ENCODE results near the gene SASH1.

SASH1 gene

DNA sequence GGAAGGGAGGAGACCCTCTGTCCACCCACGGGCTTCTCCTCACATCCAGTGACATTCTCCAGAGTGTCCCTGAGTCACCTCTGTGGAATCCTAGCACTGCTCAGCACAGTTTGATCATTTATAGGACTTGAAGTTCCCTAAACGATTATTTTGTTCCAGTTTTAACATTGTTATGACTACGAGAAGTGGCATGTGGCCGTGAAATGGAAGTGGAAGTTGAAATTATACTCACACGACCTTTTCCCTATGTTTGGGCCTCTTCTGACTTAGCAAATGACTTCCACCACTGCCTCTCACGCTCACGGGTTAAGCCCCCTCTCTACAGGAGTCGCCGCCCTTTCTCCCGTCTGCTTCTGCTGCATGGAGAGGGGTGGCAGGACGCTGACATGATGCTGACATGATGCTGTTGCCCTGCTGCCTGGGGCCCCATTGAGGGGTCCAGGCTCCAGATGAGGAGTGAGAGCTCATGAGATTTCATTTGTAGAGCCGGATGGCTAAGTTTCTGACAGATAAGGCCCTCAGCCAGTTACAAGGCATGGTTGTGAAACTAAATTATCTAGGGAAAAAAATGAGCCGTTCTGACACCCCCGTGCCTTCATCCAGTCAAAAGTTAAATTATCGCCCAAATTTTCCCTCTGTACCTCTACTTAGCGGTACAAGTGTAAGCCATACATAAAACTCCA, 250.6 kb downstream of the SASH1 start:
- Histone ChIP-seq H4K20me1 (ENCODE audit: insufficient read depth, low read length) (no peaks in the 10 kb centered on the region), H3K79me2 (ENCODE audit: insufficient read depth, low read length) (no peaks in the 10 kb centered on the region), H3K27me3 (ENCODE audit: insufficient read depth, low read length) (no peaks in the 10 kb centered on the region), H3K4me2 (ENCODE audit: low read length) (no peak overlapping the region), H3K4me3 (ENCODE audit: low read depth, low read length, poor library complexity, severe bottlenecking) (no peak overlapping the region), H3K9me2 (ENCODE audit: low read depth, low read length) (no peaks in the 10 kb centered on the region), H3K9ac (ENCODE audit: low read length) (no peak overlapping the region), H3K4me1 (ENCODE audit: insufficient read depth, low read length, severe bottlenecking) (no peaks in the 10 kb centered on the region), H3K9me3 (ENCODE audit: low read length) (no peaks in the 10 kb centered on the region), H2AFZ (ENCODE audit: low read length) (no peak overlapping the region), H3K27ac (ENCODE audit: low read depth, low read length, poor library complexity, severe bottlenecking) (no peak overlapping the region), H3K36me3 (ENCODE audit: insufficient read depth, low read length) (no peaks in the 10 kb centered on the region), H3F3A (ENCODE audit: insufficient read depth, low read length) (no peaks in the 10 kb centered on the region)
- no peak for TF ChIP-seq EZH2 (IDR thresholded peaks at IDR 0.05; ENCODE audit: borderline replicate concordance, low read length)
- TF ChIP-seq, protein P1, sequence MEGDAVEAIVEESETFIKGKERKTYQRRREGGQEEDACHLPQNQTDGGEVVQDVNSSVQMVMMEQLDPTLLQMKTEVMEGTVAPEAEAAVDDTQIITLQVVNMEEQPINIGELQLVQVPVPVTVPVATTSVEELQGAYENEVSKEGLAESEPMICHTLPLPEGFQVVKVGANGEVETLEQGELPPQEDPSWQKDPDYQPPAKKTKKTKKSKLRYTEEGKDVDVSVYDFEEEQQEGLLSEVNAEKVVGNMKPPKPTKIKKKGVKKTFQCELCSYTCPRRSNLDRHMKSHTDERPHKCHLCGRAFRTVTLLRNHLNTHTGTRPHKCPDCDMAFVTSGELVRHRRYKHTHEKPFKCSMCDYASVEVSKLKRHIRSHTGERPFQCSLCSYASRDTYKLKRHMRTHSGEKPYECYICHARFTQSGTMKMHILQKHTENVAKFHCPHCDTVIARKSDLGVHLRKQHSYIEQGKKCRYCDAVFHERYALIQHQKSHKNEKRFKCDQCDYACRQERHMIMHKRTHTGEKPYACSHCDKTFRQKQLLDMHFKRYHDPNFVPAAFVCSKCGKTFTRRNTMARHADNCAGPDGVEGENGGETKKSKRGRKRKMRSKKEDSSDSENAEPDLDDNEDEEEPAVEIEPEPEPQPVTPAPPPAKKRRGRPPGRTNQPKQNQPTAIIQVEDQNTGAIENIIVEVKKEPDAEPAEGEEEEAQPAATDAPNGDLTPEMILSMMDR (IDR thresholded peaks at IDR 0.05; ENCODE audit: low read length), result no peak

DNA sequence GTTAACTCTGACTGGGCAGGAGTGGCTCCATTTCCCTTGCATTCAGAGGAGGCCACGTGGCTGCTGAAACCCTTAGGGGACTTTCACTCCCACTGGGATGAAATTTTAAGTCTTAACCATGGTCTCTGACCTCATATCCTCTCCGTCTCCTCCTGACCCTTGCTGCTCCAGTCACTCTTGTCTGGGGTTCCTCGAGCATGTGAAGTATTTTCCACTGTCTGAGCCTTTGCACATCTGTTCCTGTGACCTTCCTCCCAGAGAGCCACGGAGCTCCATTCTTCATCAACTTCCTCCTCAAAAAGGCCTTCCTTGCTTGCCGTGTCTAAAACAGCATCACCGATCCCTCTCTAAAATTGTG, 251.2 kb downstream of the SASH1 start:
- Histone ChIP-seq H3F3A (ENCODE audit: insufficient read depth, low read length) (no peaks in the 10 kb centered on the region), H3K27me3 (ENCODE audit: insufficient read depth, low read length) (no peaks in the 10 kb centered on the region), H3K9ac (ENCODE audit: low read length) (no peak overlapping the region), H3K4me1 (ENCODE audit: insufficient read depth, low read length, severe bottlenecking) (no peaks in the 10 kb centered on the region), H3K36me3 (ENCODE audit: insufficient read depth, low read length) (no peaks in the 10 kb centered on the region), H3K9me2 (ENCODE audit: low read depth, low read length) (no peaks in the 10 kb centered on the region), H4K20me1 (ENCODE audit: insufficient read depth, low read length) (no peaks in the 10 kb centered on the region), H3K4me2 (ENCODE audit: low read length) (no peak overlapping the region), H3K79me2 (ENCODE audit: insufficient read depth, low read length) (no peaks in the 10 kb centered on the region), H3K4me3 (ENCODE audit: low read depth, low read length, poor library complexity, severe bottlenecking) (no peak overlapping the region), H2AFZ (ENCODE audit: low read length) (no peak overlapping the region), H3K9me3 (ENCODE audit: low read length) (no peaks in the 10 kb centered on the region), H3K27ac (ENCODE audit: low read depth, low read length, poor library complexity, severe bottlenecking) (no peak overlapping the region)
- TF ChIP-seq, protein P1 (IDR thresholded peaks at IDR 0.05; ENCODE audit: low read length), result no peak
- no peak for TF ChIP-seq EZH2 (IDR thresholded peaks at IDR 0.05; ENCODE audit: borderline replicate concordance, low read length)

DNA sequence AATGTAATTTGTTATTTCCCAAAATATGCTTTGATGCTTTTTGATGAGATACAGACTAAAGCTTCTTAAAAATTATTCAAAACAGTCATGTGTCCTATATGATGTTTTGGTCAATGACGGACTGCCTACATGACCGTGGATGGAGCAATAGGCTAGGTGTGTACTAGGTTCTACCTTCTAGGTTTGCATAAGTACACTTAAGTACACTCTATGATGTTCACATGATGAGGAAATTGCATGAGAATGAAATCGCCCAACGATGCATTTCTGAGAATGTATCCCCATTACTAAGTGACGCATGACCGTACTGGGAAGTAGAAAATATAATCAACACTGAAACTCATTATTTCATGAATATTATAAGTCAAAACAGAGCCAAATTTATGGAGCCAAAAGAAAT, 252.9 kb downstream of the SASH1 start:
- Histone ChIP-seq H3K9ac (ENCODE audit: low read length) (no peak overlapping the region), H3F3A (ENCODE audit: insufficient read depth, low read length) (no peaks in the 10 kb centered on the region)

More for the DNA sequence above, 252.9 kb downstream of the SASH1 start:
- Histone ChIP-seq H3K9me2 (ENCODE audit: low read depth, low read length) (no peaks in the 10 kb centered on the region), H3K4me3 (ENCODE audit: low read depth, low read length, poor library complexity, severe bottlenecking) (no peak overlapping the region), H3K79me2 (ENCODE audit: insufficient read depth, low read length) (no peaks in the 10 kb centered on the region), H3K27me3 (ENCODE audit: insufficient read depth, low read length) (no peaks in the 10 kb centered on the region), H3K4me2 (ENCODE audit: low read length) (no peak overlapping the region), H3K27ac (ENCODE audit: low read depth, low read length, poor library complexity, severe bottlenecking) (no peak overlapping the region), H3K36me3 (ENCODE audit: insufficient read depth, low read length) (no peaks in the 10 kb centered on the region), H3K9me3 (ENCODE audit: low read length) (no peaks in the 10 kb centered on the region), H2AFZ (ENCODE audit: low read length) (no peak overlapping the region), H4K20me1 (ENCODE audit: insufficient read depth, low read length) (no peaks in the 10 kb centered on the region), H3K4me1 (ENCODE audit: insufficient read depth, low read length, severe bottlenecking) (no peaks in the 10 kb centered on the region)
- no peak for TF ChIP-seq EZH2 (IDR thresholded peaks at IDR 0.05; ENCODE audit: borderline replicate concordance, low read length)
- TF ChIP-seq, protein P1 (IDR thresholded peaks at IDR 0.05; ENCODE audit: low read length), result no peak
